ENCODE measurements around the gene GLG1. TPM values are rescaled to one million over a fixed set of nuclear protein-coding genes. Genes with fewer than 3 reads are reported as not detected.

Gene GLG1
- polyA plus RNA-seq, 2 of the 4 experiments (the other 2 are of a cell fraction): 51.9 to 90.6 TPM

- DNase-seq (ENCODE audit: low read depth in 1 of 2, low spot score in 1 of 2): peak; percentile 59 to 73
- Histone ChIP-seq H3K4me1 (peaks cover 26% of the 10 kb centered on the region), H3K4me2 (peak overlapping the region; percentile 44), H3K27ac (peak overlapping the region; percentile 61 to 69; a peak in 5 of 6 replicates), H3K9me3 (no peaks in the 10 kb centered on the region), H3K4me3 (no peak overlapping the region)
- ChIA-PET CTCF (no interaction called here), POLR2A (interaction anchor here (0.6 kb wide), 1 partner anchor 78 kb away, joined by 3 read pairs; no protein-coding TSS in a partner anchor)
- FAIRE-seq: peak; percentile 13
- ATAC-seq: peak; percentile 77 to 86
- 74% methylated on average over 8 of the region's 8 CpGs for WGBS (ENCODE audit: missing lambda C conversion rate)
- TF ChIP-seq FOSB (CRISPR knock-in tag; IDR thresholded peaks at IDR 0.05) (no peak), FOSL2 (IDR thresholded peaks at IDR 0.05) (0 out of 2 replicates have a peak, but pooled peaks have one; percentile 27), FOSL2 (CRISPR knock-in tag; IDR thresholded peaks at IDR 0.05) (peak; percentile 56), CHD4 (IDR thresholded peaks at IDR 0.05; ENCODE audit: borderline replicate concordance) (no peak)
- TF ChIP-seq, protein P1, sequence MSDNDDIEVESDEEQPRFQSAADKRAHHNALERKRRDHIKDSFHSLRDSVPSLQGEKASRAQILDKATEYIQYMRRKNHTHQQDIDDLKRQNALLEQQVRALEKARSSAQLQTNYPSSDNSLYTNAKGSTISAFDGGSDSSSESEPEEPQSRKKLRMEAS (IDR thresholded peaks at IDR 0.05): peak; percentile 26; the same call in 1 of the 2 replicates
These were observed 157.9 kb downstream of the GLG1 start for GRCh38 chr16:74448990-74449389.

DNA sequence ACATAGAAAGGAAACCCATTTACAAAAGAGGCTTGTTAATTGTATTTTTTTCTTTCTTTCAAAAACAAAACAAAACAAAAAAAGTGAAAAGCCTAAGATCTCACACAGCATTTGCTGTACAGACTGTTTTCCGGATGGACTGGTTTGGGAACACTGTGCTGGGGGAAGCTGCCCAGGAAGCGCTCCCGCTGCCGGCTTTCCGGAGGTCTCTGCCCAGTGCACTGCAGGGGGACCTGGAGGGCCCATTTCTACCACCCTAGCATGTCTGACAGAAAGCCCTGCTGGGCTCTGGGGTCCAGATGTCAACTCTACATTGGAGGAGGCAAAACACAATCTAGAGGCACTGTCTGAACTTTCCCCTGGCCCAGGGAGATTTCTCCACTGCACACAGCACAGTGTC, 159.3 kb downstream of the GLG1 start:
- DNase-seq (ENCODE audit: low read depth in 1 of 2, low spot score in 1 of 2) (no peak), FAIRE-seq (no peak), ATAC-seq (no peak)
- CTCF ChIA-PET: no interaction called here
- Histone ChIP-seq H3K4me1 (peaks cover 26% of the 10 kb centered on the region), H3K4me3 (no peak overlapping the region), H3K27ac (no peak overlapping the region; a peak in 1 of 6 replicates), H3K9me3 (no peaks in the 10 kb centered on the region), H3K4me2 (no peak overlapping the region)
- TF ChIP-seq GATA3 (IDR thresholded peaks at IDR 0.05; ENCODE audit: borderline replicate concordance) (no peak), ESRRA (IDR thresholded peaks at IDR 0.05; ENCODE audit: borderline replicate concordance, low read length) (no peak), EHF (CRISPR knock-in tag; IDR thresholded peaks at IDR 0.05) (no peak), NPAS2 (CRISPR knock-in tag; IDR thresholded peaks at IDR 0.05; ENCODE audit: borderline replicate concordance) (no peak)
- TF ChIP-seq, protein P1 (IDR thresholded peaks at IDR 0.05): no peak
- 96% methylated on average over 5 of the region's 5 CpGs for WGBS (ENCODE audit: missing lambda C conversion rate)
- POLR2A ChIA-PET: no interaction called here

GRCh38 chr16:74446866-74447265, 160.0 kb downstream of the GLG1 start:
- no peak overlapping the region for H3K4me2 ChIP-seq
- peaks cover 26% of the 10 kb centered on the region for H3K4me1 ChIP-seq
- H3K4me3 ChIP-seq: no peak overlapping the region
- DNase-seq (ENCODE audit: low read depth in 1 of 2, low spot score in 1 of 2) (no peak), ATAC-seq (no peak), FAIRE-seq (no peak)
- no peaks in the 10 kb centered on the region for H3K9me3 ChIP-seq
- no peak overlapping the region for H3K27ac ChIP-seq
- ChIA-PET CTCF (no interaction called here), POLR2A (no interaction called here)
- 93% methylated on average over 8 of the region's 8 CpGs for WGBS (ENCODE audit: missing lambda C conversion rate)
- TF ChIP-seq MYC (IDR thresholded peaks at IDR 0.05; ENCODE audit: borderline replicate concordance, low read length): no peak
- TF ChIP-seq RCOR1 (IDR thresholded peaks at IDR 0.05; ENCODE audit: low read depth, low read length): no peak
- no peak for TF ChIP-seq BHLHE40 (IDR thresholded peaks at IDR 0.05; ENCODE audit: low read depth, low read length)
- TF ChIP-seq, protein P2, sequence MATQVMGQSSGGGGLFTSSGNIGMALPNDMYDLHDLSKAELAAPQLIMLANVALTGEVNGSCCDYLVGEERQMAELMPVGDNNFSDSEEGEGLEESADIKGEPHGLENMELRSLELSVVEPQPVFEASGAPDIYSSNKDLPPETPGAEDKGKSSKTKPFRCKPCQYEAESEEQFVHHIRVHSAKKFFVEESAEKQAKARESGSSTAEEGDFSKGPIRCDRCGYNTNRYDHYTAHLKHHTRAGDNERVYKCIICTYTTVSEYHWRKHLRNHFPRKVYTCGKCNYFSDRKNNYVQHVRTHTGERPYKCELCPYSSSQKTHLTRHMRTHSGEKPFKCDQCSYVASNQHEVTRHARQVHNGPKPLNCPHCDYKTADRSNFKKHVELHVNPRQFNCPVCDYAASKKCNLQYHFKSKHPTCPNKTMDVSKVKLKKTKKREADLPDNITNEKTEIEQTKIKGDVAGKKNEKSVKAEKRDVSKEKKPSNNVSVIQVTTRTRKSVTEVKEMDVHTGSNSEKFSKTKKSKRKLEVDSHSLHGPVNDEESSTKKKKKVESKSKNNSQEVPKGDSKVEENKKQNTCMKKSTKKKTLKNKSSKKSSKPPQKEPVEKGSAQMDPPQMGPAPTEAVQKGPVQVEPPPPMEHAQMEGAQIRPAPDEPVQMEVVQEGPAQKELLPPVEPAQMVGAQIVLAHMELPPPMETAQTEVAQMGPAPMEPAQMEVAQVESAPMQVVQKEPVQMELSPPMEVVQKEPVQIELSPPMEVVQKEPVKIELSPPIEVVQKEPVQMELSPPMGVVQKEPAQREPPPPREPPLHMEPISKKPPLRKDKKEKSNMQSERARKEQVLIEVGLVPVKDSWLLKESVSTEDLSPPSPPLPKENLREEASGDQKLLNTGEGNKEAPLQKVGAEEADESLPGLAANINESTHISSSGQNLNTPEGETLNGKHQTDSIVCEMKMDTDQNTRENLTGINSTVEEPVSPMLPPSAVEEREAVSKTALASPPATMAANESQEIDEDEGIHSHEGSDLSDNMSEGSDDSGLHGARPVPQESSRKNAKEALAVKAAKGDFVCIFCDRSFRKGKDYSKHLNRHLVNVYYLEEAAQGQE (IDR thresholded peaks at IDR 0.05): no peak
- TF ChIP-seq HOXB5 (CRISPR knock-in tag; IDR thresholded peaks at IDR 0.05): no peak
- no peak for TF ChIP-seq CBX8 (IDR thresholded peaks at IDR 0.05)
- TF ChIP-seq GATA3 (IDR thresholded peaks at IDR 0.05; ENCODE audit: borderline replicate concordance): no peak
- no peak for TF ChIP-seq EP300 (IDR thresholded peaks at IDR 0.05)
- TF ChIP-seq ZSCAN20 (CRISPR knock-in tag; IDR thresholded peaks at IDR 0.05): no peak
- no peak for TF ChIP-seq ZC3H11A (IDR thresholded peaks at IDR 0.05)
- TF ChIP-seq CEBPB (IDR thresholded peaks at IDR 0.05): no peak

Measured in A549 (cell line).